ENCODE data around the gene CDC42EP3.

The CDC42EP3 gene

GRCh38 chr2:37654932-37655841, 16.3 kb downstream of the CDC42EP3 start:
- DNase-seq: no peak

- DNase-seq: no peak
Measured at GRCh38 chr2:37654419-37654818, 17.0 kb downstream of the CDC42EP3 start.

GRCh38 chr2:37653805-37654378, 17.6 kb downstream of the CDC42EP3 start:
- DNase-seq: peak; percentile 24

GRCh38 chr2:37653093-37653492, 18.3 kb downstream of the CDC42EP3 start:
- DNase-seq: no peak

GRCh38 chr2:37652199-37652640, 19.2 kb downstream of the CDC42EP3 start:
- DNase-seq: no peak

GRCh38 chr2:37650548-37651093, 20.8 kb downstream of the CDC42EP3 start:
- no peak for DNase-seq

- no peak for DNase-seq
Measured at GRCh38 chr2:37649518-37649917, 21.9 kb downstream of the CDC42EP3 start.

- DNase-seq: peak; percentile 67
Measured at GRCh38 chr2:37648331-37649011, 23.0 kb downstream of the CDC42EP3 start.

GRCh38 chr2:37647971-37648330, 23.5 kb downstream of the CDC42EP3 start:
- DNase-seq: no peak

- no peak for DNase-seq
Measured at GRCh38 chr2:37645836-37646235, 25.6 kb downstream of the CDC42EP3 start.

GRCh38 chr2:37645362-37645761, 26.1 kb downstream of the CDC42EP3 start:
- DNase-seq: peak; percentile 58

GRCh38 chr2:37644191-37644590, 27.3 kb downstream of the CDC42EP3 start:
- no peak for DNase-seq

- DNase-seq: no peak
Measured at GRCh38 chr2:37643730-37644078, 27.7 kb downstream of the CDC42EP3 start.

- no peak for DNase-seq
Measured at GRCh38 chr2:37642907-37643729, 28.3 kb downstream of the CDC42EP3 start.

- DNase-seq: no peak
Measured at GRCh38 chr2:37641582-37642171, 29.8 kb downstream of the CDC42EP3 start.

GRCh38 chr2:37639631-37640030, 31.8 kb downstream of the CDC42EP3 start:
- DNase-seq: no peak

GRCh38 chr2:37638973-37639372, 32.5 kb downstream of the CDC42EP3 start:
- no peak for DNase-seq

- DNase-seq: no peak
Measured at GRCh38 chr2:37637985-37638384, 33.5 kb downstream of the CDC42EP3 start.

GRCh38 chr2:37637190-37637860, 34.1 kb downstream of the CDC42EP3 start:
- DNase-seq: no peak

GRCh38 chr2:37636381-37637066, 34.9 kb downstream of the CDC42EP3 start:
- no peak for DNase-seq
